Type B pancreatic cell (in vitro differentiated cells): ENCODE data around the gene TXK. TPM values are rescaled to one million over a fixed set of nuclear protein-coding genes. Genes with fewer than 3 reads are reported as not detected.

Source experiments
- DNase-seq: peaks from one replicate; pipeline ENCODE4 v3.0.0; 2021; ENCODE audit warnings: mixed read lengths; ENCODE audit not compliant: unreplicated experiment; ENCODE audit errors: extremely low spot score
- H3K27ac Mint-ChIP-seq: 2 replicates; pipeline ENCODE4 v1.8.0; 2021; ENCODE audit warnings: mild to moderate bottlenecking, mixed read lengths
- H3K27me3 Mint-ChIP-seq: 2 replicates; pipeline ENCODE4 v1.8.0; 2021; ENCODE audit warnings: mixed read lengths
- H3K36me3 Mint-ChIP-seq: 2 replicates; pipeline ENCODE4 v1.8.0; 2021; ENCODE audit warnings: mixed read lengths
- H3K4me1 Mint-ChIP-seq: one replicate; pipeline ENCODE4 v1.8.0; 2021; ENCODE audit warnings: mixed read lengths; ENCODE audit not compliant: unreplicated experiment
- H3K4me3 Mint-ChIP-seq: 2 replicates; pipeline ENCODE4 v1.8.0; 2021; ENCODE audit warnings: mild to moderate bottlenecking, mixed read lengths
- H3K9me3 Mint-ChIP-seq: 2 replicates; pipeline ENCODE4 v1.8.0; 2021; ENCODE audit warnings: mixed read lengths
- CTCF ChIP-seq: fragments of 200-600 bp; sonication (generic); conservative IDR thresholded peaks from 2 replicates; pipeline ENCODE4 v1.5.0; 2021; ENCODE audit warnings: antibody characterized with exemption, mild to moderate bottlenecking
- total RNA-seq: library from RNA; stranded (reverse); gene quantifications from 2 replicates; pipeline ENCODE4 v1.2.1, GENCODE V29; 2021; ENCODE audit warnings: low replicate concordance

The TXK gene
- total RNA-seq, 1 donor from 2014 or later: 1.3 TPM

GRCh38 chr4:48112017-48112667 lies 21.9 kb downstream of the TXK start:
- peaks cover 5% of the 10 kb centered on the region for H3K4me1 Mint-ChIP-seq
- no peaks in the 10 kb centered on the region for H3K27me3 Mint-ChIP-seq
- TF ChIP-seq CTCF: no peak
- no peaks in the 10 kb centered on the region for H3K9me3 Mint-ChIP-seq
- no peak for DNase-seq
- no peaks in the 10 kb centered on the region for H3K36me3 Mint-ChIP-seq
- no peak overlapping the region for H3K27ac Mint-ChIP-seq
- H3K4me3 Mint-ChIP-seq: no peak overlapping the region

GRCh38 chr4:48110452-48110978 lies 23.5 kb downstream of the TXK start:
- no peak overlapping the region for H3K4me3 Mint-ChIP-seq
- H3K36me3 Mint-ChIP-seq: no peaks in the 10 kb centered on the region
- DNase-seq: no peak
- H3K9me3 Mint-ChIP-seq: no peaks in the 10 kb centered on the region
- no peak for TF ChIP-seq CTCF
- peaks cover 5% of the 10 kb centered on the region for H3K4me1 Mint-ChIP-seq
- no peak overlapping the region for H3K27ac Mint-ChIP-seq
- H3K27me3 Mint-ChIP-seq: no peaks in the 10 kb centered on the region

GRCh38 chr4:48109413-48110263 lies 24.4 kb downstream of the TXK start:
- Mint-ChIP-seq H3K4me3 (no peak overlapping the region), H3K27me3 (no peaks in the 10 kb centered on the region), H3K9me3 (no peaks in the 10 kb centered on the region), H3K27ac (no peak overlapping the region), H3K36me3 (no peaks in the 10 kb centered on the region), H3K4me1 (peaks cover 5% of the 10 kb centered on the region)
- DNase-seq: no peak
- TF ChIP-seq CTCF: peak; percentile 64

GRCh38 chr4:48108309-48109073 lies 25.6 kb downstream of the TXK start:
- peaks cover 5% of the 10 kb centered on the region for H3K4me1 Mint-ChIP-seq
- H3K4me3 Mint-ChIP-seq: no peak overlapping the region
- no peaks in the 10 kb centered on the region for H3K36me3 Mint-ChIP-seq
- no peak for TF ChIP-seq CTCF
- no peak overlapping the region for H3K27ac Mint-ChIP-seq
- no peaks in the 10 kb centered on the region for H3K9me3 Mint-ChIP-seq
- no peak for DNase-seq
- H3K27me3 Mint-ChIP-seq: no peaks in the 10 kb centered on the region

GRCh38 chr4:48105230-48105629 lies 28.8 kb downstream of the TXK start:
- Mint-ChIP-seq H3K4me1 (no peaks in the 10 kb centered on the region), H3K27me3 (no peaks in the 10 kb centered on the region), H3K27ac (no peak overlapping the region), H3K4me3 (no peak overlapping the region), H3K36me3 (no peaks in the 10 kb centered on the region), H3K9me3 (no peaks in the 10 kb centered on the region)
- DNase-seq: no peak
- TF ChIP-seq CTCF: no peak
